Urothelium cell line (cell line): ENCODE results near the gene ABLIM1.

Experiments used
- DNase-seq: peaks from one replicate; pipeline ENCODE4 v3.0.0; 2011; ENCODE audit warnings: low spot score, mixed read lengths
- FAIRE-seq: peaks from 2 replicates; lab custom pipeline; 2011; peaks lifted over from hg19 to GRCh38; lab: Jason Lieb, UNC

ABLIM1 gene

DNA sequence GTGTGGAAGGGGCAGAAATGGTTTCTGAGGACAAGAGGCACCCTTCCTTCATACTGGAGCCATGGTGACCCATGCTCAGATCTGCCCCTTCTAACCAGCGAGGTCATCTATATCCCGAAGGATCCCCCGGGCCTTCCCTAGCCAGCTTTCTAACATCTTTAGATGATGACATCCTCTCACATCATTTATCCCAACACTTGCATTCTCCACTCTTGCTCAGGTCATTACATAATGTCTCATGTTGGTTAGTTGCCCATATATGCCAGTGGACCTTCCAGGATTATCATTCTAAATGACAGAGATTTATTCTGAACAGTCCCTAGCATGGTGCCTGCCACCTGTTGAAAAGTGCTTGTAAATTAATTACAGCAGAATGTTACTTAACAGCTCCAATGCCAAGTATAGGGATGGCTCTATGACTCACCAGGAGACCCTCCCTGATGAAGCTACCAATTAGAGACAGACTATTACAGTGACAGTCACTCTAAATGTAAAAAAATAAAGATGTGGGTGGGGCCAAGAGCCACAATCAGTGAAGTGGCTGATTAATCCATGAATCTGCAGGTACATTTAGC lies 22.6 kb upstream of the ABLIM1 start:
- FAIRE-seq (no peak), DNase-seq (no peak)

DNA sequence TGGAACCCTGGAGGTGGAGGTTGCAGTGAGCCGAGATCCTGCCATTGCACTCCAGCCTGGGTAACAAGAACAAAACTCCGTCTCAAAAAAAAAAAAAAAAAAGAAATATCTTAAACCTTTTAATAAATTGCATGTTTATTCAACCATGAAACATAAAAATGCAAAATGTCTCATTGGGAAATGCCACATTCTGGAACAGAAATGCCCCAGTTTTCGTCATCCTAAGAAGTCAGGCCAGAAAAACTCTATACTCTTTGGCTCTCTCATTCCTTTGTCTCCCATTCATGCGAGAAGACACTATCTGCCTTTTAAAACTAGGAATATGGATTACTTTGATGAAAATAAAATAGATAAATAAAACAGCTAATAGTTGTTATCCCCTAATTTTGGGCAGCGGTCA lies 21.5 kb upstream of the ABLIM1 start:
- FAIRE-seq (no peak), DNase-seq (no peak)

DNA sequence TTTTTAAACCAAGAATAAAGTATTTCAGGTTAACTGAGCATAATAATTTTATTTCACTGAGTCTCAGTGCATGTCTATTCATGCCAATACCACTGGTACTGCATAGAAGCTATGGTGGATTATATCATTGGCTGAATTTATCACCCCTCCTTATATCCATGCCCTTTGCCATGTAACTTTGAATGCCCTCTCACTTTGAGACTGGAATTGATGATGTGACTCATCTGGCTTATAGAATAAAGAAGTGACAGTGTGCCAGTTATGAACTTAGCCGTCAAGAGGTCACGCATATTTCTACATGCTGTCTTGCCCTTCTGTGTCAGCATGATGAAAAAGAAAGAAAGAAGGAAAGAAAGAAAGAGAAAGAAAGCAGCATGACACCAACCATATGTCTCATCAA lies 20.7 kb upstream of the ABLIM1 start:
- DNase-seq (no peak), FAIRE-seq (no peak)

DNA sequence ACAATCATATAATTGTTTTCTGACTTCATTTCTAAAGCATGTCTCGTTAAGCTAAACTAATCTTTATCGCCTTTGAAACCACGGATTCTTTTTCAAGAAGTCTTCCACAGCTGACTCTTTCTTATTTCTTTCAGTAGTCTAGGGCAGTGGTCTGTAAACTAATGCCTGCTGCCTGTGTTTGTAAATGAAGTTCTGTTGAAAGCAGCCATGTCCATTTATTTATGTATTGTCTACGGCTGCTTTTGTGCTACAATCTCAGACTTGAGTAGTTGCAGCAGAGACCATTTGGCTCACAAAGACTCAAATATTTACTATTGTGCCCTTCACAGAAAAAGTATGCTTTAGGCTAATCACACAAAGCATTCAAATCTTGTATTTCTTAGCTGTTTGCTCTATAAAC lies 20.3 kb upstream of the ABLIM1 start:
- FAIRE-seq (no peak), DNase-seq (no peak)

DNA sequence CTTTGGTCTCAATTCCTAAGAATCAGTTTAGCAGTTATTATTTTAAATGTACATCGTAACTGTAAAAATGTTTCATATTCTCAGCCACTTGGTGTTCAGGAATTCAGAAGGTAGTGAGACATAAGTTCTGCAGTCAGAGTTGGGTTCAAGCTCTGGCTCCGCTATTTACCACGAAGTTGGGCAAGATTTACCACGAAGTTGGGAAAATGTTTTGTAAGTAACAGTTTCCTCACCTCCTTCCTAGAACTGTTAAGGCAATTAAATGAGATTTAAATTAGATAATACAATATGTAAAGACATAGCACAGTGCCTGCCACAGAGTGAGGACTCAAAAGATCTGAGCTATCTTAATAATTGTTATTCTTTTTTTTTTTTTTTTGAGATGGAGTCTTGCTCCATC lies 16.3 kb upstream of the ABLIM1 start:
- FAIRE-seq, result no peak
- no peak for DNase-seq

DNA sequence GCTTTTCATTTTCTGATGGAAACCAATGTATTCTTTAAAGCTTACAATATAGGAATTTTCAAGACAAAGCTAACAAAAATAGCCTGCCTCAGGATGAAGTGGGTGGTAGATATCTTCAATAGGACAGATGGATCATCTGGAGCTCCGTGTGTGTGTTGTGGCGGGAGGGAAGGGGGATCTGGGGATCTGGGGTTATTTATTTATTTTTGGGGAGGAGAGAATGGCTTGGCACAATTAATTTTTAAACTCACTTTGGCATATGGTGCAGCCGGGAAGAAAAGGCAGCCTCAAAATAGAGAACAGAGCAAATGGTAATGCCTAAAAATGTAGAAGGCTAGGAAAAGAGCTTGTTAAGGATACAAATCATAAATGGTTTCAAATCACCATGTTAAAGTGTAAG lies 11.6 kb upstream of the ABLIM1 start:
- DNase-seq (no peak), FAIRE-seq (no peak)

DNA sequence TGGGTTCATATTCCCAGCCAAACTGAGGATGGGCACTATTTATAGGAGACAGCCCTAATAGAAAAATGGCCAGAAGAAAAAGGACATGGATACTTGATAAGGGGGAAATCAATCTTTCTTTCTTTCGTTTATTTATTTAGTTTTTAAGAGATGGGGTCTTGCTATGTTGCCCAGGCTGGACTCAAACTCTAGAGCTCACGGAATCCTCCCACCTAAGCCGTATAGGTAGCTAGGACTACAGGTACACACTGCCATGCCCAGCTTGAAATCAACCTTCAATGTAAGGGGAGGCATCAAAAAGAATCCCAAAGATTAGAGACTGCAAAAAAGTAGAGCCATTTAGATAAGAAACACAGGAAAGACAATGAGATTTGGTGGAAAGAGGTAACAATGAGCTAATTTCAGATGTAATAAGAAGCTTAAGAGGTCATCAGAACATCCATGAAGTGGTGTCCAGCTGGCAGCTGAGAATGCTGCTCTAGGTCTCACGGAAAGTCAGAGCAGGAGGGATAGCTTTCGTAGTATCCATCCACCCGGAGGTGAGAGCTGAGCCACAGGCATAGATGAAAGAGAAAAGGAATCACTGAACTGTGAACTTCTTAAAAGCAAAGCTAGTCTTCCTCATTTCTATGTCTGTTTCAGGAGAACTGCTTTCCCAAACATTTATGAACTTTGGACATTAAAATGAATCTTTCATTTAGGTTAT lies 10.5 kb upstream of the ABLIM1 start:
- no peak for FAIRE-seq
- DNase-seq, result no peak

DNA sequence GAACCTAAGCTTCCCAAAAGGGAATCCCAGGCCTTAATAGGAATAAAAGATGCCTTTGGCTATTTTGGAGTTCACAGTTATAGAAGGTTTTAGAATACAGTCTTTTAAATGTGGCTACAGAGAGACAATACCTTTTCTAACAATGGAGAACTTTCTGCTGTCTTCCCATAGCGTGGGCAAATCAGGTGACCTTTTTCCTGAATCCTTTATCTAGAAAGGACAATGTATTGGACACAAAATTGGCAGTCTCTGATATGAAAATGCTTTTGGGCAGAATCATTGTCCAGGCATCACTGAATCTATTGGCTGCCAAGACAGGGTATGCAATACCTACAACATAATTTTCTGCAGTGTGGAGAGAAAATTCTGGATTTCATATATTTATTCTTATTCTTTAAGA lies 7.8 kb upstream of the ABLIM1 start:
- DNase-seq (no peak), FAIRE-seq (no peak)

DNA sequence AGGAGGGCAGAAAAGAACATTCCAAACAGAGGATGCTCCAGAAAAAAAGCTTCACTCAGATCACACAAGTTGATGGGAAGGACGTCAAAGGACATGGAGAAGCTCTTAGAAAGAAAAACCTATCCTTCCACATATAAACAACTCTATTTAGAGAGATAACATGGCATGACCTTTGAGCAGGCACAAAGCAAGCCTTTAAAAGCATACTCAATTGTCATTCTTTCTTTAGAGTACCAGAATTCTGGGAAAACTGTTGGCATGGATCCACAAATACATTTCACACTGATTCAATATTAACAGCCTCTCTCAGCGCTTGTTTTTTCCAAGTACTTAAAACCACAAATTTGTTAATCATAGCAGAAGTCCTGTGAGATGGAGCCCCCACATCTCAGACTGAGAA lies 7.3 kb upstream of the ABLIM1 start:
- no peak for DNase-seq

DNA sequence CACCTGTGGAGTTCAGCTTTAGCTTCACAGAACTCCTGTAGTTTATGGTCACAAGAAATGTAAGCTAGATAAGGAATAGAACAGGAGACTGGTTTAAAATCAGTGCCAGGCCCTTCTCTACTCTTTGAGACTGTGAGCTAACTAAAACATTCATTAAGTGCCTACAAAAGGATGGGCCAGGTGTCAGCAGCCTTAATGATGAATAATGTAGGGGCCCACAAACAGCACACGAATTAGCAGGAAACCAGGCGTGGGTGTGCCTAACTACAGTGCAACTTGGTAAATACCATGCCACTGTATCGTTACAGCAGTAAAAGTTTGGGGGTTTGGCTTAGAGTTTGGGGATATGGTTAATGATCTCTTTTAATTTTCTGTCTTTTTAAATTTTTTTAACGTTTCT lies 6.1 kb upstream of the ABLIM1 start:
- no peak for FAIRE-seq
- no peak for DNase-seq

More for the DNA sequence above, 7.3 kb upstream of the ABLIM1 start:
- FAIRE-seq, result no peak

DNA sequence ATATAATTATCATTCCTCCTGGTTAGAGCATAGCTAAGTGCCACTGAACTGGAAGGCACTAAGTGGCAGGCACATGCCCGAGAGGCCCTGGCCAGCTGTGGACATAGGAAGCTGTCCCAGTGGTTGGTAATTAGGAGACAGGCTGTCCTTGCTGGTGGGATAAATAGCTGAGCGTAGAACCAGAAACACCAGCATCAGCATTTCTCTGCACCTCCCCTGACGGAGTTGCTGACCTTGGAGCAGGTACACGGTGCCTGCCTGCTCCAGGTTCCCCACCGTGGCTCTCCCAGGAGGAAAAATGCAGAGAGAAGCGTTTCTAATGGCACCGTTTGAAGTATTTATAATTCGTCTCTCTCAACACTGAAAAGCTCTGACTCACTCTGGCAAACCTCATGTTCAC lies 5.6 kb upstream of the ABLIM1 start:
- DNase-seq, result no peak
- no peak for FAIRE-seq

DNA sequence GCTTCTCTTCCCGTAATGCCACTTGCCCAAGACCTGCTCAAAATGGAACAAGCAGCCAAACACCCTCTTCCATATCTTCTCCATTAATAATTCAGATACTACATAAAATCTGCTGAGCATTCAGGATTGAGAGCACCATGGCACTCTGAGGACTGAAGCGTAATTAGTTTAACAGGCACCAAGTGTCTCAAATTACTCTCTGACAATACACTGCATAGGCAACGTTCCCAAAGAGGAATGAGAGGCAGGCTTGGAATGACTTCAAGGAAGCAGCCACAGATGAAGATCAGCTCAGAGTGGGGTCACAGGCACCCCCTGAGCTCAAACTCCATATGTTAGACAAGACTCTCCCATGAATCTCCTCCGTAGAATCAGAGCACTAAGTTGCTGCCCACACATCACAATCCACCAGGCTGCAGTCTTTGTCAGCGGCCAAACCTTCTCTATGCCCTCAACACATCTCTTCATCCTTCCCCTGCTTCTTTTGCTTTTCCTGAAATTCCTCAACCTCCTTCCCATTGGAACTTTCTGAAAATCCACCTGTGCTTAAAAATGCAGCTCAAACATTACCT lies 4.7 kb upstream of the ABLIM1 start:
- FAIRE-seq (no peak), DNase-seq (no peak)

DNA sequence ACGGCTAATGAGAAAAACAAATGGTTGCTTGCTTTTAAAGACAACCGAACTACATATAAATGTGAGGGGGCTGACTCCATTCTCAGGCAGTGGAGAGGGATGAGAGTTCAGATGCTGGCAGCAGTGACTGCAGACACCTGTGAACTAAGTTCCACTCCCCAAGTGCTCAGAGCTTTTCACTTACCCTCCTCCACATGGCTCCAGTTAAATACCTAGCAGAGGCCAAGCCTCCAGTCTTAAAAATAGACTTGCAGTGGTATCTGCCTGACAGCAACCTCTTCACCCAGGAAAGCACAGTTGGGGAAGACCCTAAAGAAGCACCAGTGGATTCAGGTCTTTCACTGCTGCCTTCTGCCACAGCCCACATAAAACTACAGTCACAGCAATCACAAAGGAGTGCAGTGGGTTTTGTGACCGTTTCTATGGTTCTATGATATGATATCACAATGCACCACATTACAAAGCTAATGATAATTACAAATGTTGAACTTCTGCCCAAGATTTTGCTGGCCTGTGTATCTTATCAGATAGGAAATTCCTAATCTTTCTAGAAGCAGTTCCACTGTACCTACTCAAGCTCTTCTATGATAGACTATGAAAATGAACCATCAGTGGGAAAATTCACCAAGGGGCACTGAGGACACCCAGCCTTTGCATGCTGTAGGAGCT lies 3.3 kb upstream of the ABLIM1 start:
- DNase-seq, result no peak
- FAIRE-seq, result no peak

DNA sequence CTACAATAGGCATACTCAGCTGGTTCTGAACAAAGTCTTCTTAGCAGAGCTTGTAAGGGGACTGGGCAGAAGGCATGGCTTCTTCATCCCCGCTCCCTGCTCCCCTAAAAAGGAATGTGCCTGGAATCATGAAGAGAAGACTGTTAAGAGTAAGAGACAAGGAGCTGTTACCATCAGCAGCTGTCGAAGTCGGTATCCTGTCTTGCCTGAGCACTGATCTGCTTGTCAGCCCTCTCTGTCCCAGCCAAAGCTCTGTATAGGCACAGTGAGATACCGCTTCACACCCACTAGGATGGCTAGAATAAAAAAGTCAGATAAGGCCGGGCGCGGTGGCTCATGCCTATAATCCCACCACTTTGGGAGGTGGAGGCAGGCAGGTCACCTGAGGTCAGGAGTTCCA lies 2.4 kb downstream of the ABLIM1 start:
- FAIRE-seq (no peak), DNase-seq (no peak)

DNA sequence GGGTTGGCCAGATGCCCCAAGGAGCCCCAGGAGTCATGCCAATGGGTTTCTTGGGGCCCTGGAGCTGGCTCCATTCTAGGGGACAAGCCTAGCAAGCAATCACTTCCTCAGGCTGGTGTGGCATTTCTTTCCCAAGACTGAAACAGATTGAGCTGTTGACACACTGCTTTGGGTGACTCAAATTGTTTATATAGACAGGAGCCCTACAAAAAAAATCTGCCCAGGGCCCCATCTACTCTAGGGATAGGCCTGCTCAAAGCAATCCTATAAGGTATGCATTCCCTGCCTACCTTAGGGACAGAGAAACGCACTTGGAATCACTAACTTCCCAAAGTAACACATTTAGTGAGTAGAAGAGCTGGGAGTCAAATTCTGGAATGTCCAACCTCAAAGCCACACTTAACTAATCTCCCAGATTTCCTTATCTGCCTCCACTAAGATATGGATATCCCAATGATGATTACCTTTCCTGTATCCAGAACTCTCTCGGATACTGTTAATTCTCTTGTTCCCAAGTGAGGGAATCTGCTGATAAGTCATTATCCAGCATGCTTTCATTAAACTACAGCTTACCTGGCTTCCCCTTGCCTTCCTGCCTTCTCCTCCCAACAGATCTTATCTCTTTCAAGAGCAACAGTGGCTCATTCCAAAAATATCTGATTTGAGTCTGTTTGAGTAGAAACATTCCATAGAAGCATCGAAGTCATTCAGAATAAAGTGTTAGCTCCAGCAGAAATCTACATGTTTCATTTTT lies 3.1 kb downstream of the ABLIM1 start:
- FAIRE-seq, result no peak
- DNase-seq, result no peak

DNA sequence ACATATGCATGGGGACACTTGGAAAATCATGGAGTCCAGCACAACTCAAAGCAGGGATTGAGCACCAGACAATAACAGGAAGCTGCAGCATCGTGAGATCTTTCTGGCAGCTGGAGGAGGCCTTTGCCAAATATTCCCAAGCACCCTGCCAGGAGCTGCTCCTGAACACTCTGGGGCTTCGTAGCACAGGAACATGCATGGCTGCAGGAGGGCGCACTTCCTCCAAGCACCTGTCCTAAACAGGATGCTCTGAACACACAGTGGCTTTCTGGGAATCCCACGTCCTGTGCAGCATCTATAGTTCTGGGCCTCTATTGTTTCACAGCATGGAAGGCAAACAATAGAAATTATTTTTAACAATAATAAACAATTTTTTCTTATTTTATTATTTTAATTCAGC lies 4.1 kb downstream of the ABLIM1 start:
- FAIRE-seq (no peak), DNase-seq (no peak)

DNA sequence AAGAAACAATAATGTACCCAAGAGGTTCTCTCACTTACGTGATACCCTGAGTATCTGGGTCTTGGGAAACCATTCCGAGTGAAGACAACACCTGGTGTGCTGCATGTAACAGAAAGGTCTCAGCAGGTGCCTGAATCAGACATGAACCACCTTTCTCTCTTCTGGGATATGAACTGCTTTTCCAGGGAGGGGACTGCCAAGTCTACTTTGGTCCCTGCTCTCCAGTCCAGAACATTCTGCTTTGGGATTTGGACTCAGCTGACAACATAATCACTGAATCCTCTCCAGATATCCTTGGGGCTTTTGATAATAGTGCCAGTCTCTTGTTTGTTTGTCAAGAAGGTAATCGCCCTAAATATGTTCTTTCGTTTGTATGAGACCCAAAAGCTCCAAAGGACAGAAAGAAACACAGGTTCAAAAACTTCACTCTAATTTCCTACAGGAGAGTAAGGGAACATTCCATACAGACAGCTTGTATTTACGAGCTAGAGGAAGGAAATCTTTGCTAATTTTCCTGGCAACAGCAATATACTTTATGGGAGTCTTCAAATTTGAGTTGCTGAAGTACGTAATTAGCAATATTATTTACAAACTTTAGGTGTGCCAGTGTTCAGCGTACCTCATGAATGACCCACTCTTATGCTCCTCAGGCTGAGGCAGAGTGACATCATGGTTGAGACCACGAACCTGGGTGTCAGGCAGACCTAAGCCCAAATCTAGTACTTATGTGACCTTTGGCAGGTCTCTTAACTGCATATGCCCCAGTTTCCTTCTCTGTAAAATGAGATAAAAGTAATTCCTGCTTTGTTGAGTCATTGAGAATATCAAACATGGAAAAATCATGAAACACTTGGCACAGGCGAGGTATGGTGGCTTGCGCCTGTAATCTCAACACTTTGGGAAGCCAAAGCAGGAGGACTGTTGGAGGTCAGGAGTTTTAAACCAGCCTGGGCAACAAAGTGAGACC lies 5.4 kb downstream of the ABLIM1 start:
- no peak for DNase-seq
- FAIRE-seq, result no peak

DNA sequence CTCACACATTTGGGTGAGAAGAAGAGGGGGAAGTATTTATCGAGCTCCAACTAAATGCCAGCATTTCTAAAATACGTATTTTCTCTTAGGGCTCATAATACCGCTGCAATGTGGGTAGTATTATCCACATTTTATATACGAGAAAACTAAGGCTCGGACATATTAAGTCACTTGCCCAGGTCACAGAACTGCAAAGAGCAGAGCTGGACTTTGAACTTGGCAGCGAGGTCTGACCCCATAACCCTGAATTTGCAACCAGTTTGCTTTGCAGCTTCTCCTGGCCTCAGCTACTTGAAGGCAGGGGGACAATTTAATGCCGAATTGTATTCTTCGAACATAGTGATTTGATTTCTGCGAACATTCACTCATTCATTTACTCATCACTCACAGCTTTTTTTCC lies 7.2 kb downstream of the ABLIM1 start:
- FAIRE-seq, result no peak
- DNase-seq, result no peak

DNA sequence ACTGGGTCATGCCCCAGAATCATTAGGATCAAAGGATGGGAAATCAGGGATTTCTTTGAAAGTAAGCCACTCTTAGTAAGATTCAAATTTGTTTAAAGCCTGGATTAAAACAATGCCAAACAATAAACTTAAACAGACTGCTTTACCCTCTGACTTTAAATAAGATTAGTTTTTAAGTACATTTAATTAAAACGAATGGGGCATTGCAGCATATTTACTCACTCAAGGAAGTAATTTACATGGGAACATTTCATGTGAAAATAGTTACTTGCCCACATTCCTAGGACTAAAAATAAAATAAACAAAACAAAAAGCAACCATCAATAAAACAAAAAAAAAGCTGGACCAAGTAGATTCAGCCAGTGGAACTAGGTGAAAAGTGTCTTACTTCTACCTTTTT lies 7.8 kb downstream of the ABLIM1 start:
- DNase-seq, result no peak
- no peak for FAIRE-seq

DNA sequence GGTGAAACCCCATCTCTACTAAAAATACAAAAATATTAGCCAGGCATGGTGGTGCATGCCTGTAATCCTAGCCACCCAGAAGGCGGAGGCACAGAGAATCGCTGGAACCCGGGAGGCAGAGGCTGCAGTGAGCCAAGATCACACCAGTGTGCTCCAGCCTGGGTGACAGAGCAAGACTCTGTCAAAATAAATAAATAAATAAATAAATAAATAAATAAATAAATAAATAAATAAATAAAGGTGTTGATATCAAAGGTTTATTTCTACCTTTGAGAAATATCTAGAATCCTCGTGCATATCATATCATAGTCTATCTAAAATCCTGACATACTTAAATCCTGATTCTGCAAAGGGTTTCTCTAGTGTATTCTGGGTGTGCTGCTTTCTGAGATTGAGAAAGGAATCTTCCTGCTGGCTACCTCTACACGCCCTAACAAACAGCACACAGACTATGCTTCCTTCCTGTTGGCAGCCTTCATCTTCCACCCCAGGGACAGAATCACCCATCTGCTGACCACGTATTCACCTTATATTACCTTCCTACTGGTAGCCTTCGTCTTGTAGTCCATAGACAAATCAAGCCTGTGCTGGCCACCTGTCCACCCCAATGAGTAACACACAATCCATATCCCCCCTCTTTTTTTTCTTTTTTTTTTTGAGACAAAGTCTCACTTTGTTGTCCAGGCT lies 8.7 kb downstream of the ABLIM1 start:
- no peak for FAIRE-seq
- DNase-seq, result no peak
